ENCODE results near the gene BAG5.

Gene BAG5

DNA sequence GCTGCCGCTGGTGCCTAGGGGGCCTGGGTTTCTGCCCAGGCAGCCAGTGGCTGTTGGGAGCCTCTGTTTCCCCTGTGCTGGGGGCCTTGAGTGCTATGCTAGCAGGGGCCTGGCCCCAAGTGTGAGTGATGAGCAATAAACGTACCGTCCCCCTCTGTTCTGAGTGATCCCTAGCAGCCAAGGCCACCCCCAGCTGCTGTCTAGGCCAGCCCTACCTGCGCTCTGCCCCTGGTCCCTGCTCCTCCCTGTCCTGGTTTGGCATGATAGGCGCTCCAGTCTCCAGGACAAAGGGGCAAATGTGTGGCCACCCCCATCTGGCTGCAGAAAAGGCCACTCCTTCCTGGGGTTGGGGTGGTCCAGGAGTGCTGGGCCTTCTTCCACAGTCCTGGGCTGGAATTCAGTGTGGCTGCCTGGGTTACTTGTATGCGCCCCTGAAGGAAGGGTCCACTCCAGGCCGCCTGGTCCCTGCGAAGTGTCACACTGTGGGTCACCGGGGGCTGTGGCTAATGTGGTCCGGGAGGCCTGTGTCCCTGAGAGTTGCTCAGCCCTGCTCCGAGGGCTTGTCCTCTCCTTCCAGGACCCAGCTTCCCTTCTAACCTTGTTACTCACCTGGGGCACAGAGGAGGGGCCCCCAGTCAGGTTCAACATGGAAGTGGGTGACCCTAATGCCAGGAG, 26.4 kb downstream of the BAG5 start:
- Histone ChIP-seq H4K8ac (ENCODE audit: low read depth, low read length) (no peak overlapping the region), H3K9me3 (replicated peaks in 1 of 2; ENCODE audit: control insufficient read depth in 2 of 2, insufficient read depth in 1 of 2, low read depth in 1 of 2, low read length in 2 of 2) (peaks cover 0 to 3% of the 10 kb centered on the region in 2 donors), H3K4ac (ENCODE audit: low read length) (no peak overlapping the region), H3K18ac (ENCODE audit: low read length) (no peak overlapping the region), H3K4me2 (ENCODE audit: insufficient read depth, low read length, poor library complexity, severe bottlenecking) (no peak overlapping the region), H3K36me3 (replicated peaks in 1 of 2; ENCODE audit: control insufficient read depth in 2 of 2, insufficient read depth in 2 of 2, low read length in 2 of 2) (peaks cover 4 to 13% of the 10 kb centered on the region in 2 donors), H3K27ac (replicated peaks; ENCODE audit: low read length) (no peak overlapping the region), H3K4me1 (ENCODE audit: control insufficient read depth in 2 of 2, insufficient read depth in 1 of 2, low read depth in 1 of 2, low read length in 2 of 2) (peaks cover 6 to 23% of the 10 kb centered on the region in 2 donors), H3K27me3 (ENCODE audit: control insufficient read depth in 3 of 3, insufficient read depth in 3 of 3, low read depth in 1 of 3, low read length in 3 of 3) (no peaks in the 10 kb centered on the region), H3K9ac (ENCODE audit: low read depth, low read length, poor library complexity) (no peak overlapping the region), H3K23ac (ENCODE audit: low read depth, low read length, poor library complexity) (no peak overlapping the region), H2BK5ac (ENCODE audit: low read length) (no peak overlapping the region), H3K14ac (ENCODE audit: low read length) (no peak overlapping the region), H2AK5ac (ENCODE audit: low read depth, low read length) (no peak overlapping the region), H2AFZ (ENCODE audit: low read length) (no peak overlapping the region), H4K91ac (ENCODE audit: low read depth, low read length, poor library complexity) (no peak overlapping the region), H2BK12ac (ENCODE audit: low read length) (no peak overlapping the region), H3K4me3 (ENCODE audit: low read length in 2 of 2) (no peak overlapping the region), H3K79me1 (ENCODE audit: low read depth, low read length) (peaks cover 2% of the 10 kb centered on the region), H2BK15ac (ENCODE audit: low read length) (no peak overlapping the region), H2BK120ac (ENCODE audit: low read depth, low read length) (no peak overlapping the region)
- no CpG with 5 or more reads among the region's 11 CpGs for WGBS, 2 donors (ENCODE audit: extremely low coverage in 2 of 2, insufficient read length in 2 of 2, insufficient replicate concordance in 1 of 2)
- no peak for DNase-seq (ENCODE audit: low spot score)

DNA sequence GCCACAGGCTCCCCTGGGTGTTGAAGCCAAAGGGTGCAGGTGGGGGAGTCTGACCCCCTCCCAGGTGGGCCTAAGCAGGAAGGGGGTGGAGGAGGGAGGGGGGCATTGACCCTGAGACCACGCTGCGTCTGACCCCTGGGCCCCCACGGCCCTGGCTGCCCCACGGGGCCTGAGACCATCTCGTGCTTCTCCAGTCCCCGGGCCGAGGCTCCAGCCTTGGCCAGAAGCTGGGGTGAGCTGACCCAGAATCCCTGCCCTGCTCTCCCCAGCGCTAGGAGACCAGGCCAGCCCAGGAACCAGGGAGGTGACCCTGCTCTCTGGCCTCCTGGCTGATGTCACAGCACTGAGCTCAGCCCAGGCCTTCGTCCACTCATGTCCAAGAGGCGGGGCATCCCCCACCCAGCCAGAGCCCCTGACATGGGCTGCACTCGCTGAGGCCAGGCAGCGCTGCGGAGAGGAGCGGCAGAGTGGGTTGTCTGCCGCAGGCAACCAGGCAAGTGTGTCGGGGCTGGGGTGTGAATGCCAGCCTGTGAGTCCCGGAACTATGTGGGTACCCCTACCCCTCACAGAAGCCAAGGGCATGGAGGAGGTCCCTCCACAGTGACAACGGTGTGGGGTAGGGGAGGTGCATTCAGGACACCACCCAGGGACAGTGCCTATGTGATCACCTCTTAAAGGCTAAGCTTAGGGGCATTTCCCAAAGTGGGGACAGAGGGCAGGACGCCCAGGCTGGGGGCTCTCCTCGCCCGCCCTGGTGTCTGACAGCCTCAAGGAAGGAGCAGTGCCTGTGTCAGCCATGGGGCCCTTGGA, 27.2 kb downstream of the BAG5 start:
- H3K14ac ChIP-seq (ENCODE audit: low read length), result no peak overlapping the region
- no peak overlapping the region for H2BK120ac ChIP-seq (ENCODE audit: low read depth, low read length)
- DNase-seq (ENCODE audit: low spot score), result no peak
- H3K23ac ChIP-seq (ENCODE audit: low read depth, low read length, poor library complexity), result no peak overlapping the region
- peaks cover 1 to 18% of the 10 kb centered on the region in 2 donors for H3K4me1 ChIP-seq (ENCODE audit: control insufficient read depth in 2 of 2, insufficient read depth in 1 of 2, low read depth in 1 of 2, low read length in 2 of 2)
- H2BK15ac ChIP-seq (ENCODE audit: low read length), result no peak overlapping the region
- no peak overlapping the region for H4K91ac ChIP-seq (ENCODE audit: low read depth, low read length, poor library complexity)
- no CpG with 5 or more reads among the region's 21 CpGs for WGBS, 2 donors (ENCODE audit: extremely low coverage in 2 of 2, insufficient read length in 2 of 2, insufficient replicate concordance in 1 of 2)
- no peak overlapping the region for H3K4me3 ChIP-seq (ENCODE audit: low read length in 2 of 2)
- H4K8ac ChIP-seq (ENCODE audit: low read depth, low read length), result no peak overlapping the region
- no peak overlapping the region for H3K4ac ChIP-seq (ENCODE audit: low read length)
- H3K9ac ChIP-seq (ENCODE audit: low read depth, low read length, poor library complexity), result peak overlapping the region; percentile 53
- H2AK5ac ChIP-seq (ENCODE audit: low read depth, low read length), result no peak overlapping the region
- H3K4me2 ChIP-seq (ENCODE audit: insufficient read depth, low read length, poor library complexity, severe bottlenecking), result no peak overlapping the region
- H3K27me3 ChIP-seq (ENCODE audit: control insufficient read depth in 3 of 3, insufficient read depth in 3 of 3, low read depth in 1 of 3, low read length in 3 of 3), result no peaks in the 10 kb centered on the region
- H3K9me3 ChIP-seq (replicated peaks in 1 of 2; ENCODE audit: control insufficient read depth in 2 of 2, insufficient read depth in 1 of 2, low read depth in 1 of 2, low read length in 2 of 2), result peaks cover 0 to 3% of the 10 kb centered on the region in 2 donors
- no peak overlapping the region for H3K18ac ChIP-seq (ENCODE audit: low read length)
- no peak overlapping the region for H2AFZ ChIP-seq (ENCODE audit: low read length)
- no peak overlapping the region for H2BK5ac ChIP-seq (ENCODE audit: low read length)
- H3K79me1 ChIP-seq (ENCODE audit: low read depth, low read length), result peaks cover 4% of the 10 kb centered on the region
- H3K27ac ChIP-seq (replicated peaks; ENCODE audit: low read length), result no peak overlapping the region
- peak overlapping the region; percentile 30 for H2BK12ac ChIP-seq (ENCODE audit: low read length)
- H3K36me3 ChIP-seq (replicated peaks in 1 of 2; ENCODE audit: control insufficient read depth in 2 of 2, insufficient read depth in 2 of 2, low read length in 2 of 2), result peaks cover 4 to 20% of the 10 kb centered on the region in 2 donors

DNA sequence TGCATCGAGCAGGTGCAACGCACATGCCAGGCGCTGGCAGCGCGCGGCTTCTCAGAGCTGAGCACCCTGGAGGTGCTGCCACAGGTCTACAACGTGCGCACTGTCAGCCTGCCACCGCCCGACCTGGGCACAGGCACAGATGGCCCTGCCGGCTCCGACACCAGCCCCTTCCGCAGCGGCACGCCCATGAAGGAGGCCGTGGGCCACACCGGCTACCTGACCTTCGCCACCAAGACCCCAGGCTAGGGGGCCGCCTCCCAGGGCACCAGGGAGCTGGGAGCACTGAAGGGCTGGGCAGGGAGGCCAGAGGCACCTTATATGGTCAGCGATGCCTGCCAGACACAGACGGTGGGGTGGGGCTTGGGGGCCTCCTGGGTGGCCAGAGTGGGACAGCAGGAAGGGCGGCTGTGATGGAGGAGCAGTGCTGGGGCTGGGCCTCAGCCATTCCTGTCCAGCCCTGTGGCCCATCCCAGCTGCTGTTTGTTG, 27.8 kb downstream of the BAG5 start:
- Histone ChIP-seq H2BK12ac (ENCODE audit: low read length) (no peak overlapping the region), H3K27me3 (ENCODE audit: control insufficient read depth in 3 of 3, insufficient read depth in 3 of 3, low read depth in 1 of 3, low read length in 3 of 3) (no peaks in the 10 kb centered on the region), H4K91ac (ENCODE audit: low read depth, low read length, poor library complexity) (no peak overlapping the region), H3K79me1 (ENCODE audit: low read depth, low read length) (peaks cover 9% of the 10 kb centered on the region), H4K8ac (ENCODE audit: low read depth, low read length) (no peak overlapping the region), H2BK120ac (ENCODE audit: low read depth, low read length) (no peak overlapping the region), H3K9me3 (replicated peaks in 1 of 2; ENCODE audit: control insufficient read depth in 2 of 2, insufficient read depth in 1 of 2, low read depth in 1 of 2, low read length in 2 of 2) (peaks cover 0 to 3% of the 10 kb centered on the region in 2 donors), H3K18ac (ENCODE audit: low read length) (no peak overlapping the region), H3K4ac (ENCODE audit: low read length) (no peak overlapping the region), H3K4me2 (ENCODE audit: insufficient read depth, low read length, poor library complexity, severe bottlenecking) (no peak overlapping the region), H3K36me3 (replicated peaks in 1 of 2; ENCODE audit: control insufficient read depth in 2 of 2, insufficient read depth in 2 of 2, low read length in 2 of 2) (peaks cover 4 to 23% of the 10 kb centered on the region in 2 donors), H3K4me1 (ENCODE audit: control insufficient read depth in 2 of 2, insufficient read depth in 1 of 2, low read depth in 1 of 2, low read length in 2 of 2) (peaks cover 3 to 20% of the 10 kb centered on the region in 2 donors), H3K23ac (ENCODE audit: low read depth, low read length, poor library complexity) (no peak overlapping the region), H3K14ac (ENCODE audit: low read length) (no peak overlapping the region), H3K27ac (replicated peaks; ENCODE audit: low read length) (no peak overlapping the region), H3K4me3 (ENCODE audit: low read length in 2 of 2) (no peak overlapping the region), H2BK5ac (ENCODE audit: low read length) (no peak overlapping the region), H2BK15ac (ENCODE audit: low read length) (no peak overlapping the region), H3K9ac (ENCODE audit: low read depth, low read length, poor library complexity) (no peak overlapping the region), H2AK5ac (ENCODE audit: low read depth, low read length) (peak overlapping the region; percentile 56), H2AFZ (ENCODE audit: low read length) (no peak overlapping the region)
- WGBS, 2 donors (ENCODE audit: extremely low coverage in 2 of 2, insufficient read length in 2 of 2, insufficient replicate concordance in 1 of 2), result no CpG with 5 or more reads among the region's 22 CpGs
- no peak for DNase-seq (ENCODE audit: low spot score)

DNA sequence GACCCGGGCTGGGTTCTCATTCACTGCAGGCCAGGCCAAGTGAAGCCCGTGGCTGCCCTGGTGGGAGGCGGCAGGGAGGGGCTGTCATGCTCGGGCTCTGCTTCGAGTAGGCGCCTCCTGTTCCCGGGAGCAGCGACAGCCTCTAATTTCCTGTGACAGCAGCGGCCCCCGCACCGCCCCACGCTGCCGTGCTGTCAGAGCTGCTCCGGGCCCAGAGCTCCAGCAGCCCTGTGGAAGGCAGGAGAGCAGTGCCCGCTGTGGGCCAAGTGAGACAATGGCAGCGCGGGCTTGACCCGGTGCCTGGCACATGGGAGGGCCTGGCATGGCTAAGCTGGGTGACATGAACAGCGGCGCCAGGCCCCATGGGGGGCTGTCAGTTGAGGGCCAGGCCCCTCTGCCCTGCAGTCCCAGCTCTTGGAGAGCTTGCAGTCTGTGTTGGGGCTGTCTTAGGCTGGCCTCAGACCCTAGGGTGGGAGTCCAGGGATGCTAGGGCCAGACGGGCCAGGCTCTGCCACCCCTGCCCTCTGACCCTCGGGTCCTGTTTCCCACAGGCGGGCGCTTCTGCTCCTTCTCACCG, 28.4 kb downstream of the BAG5 start:
- no peak overlapping the region for H3K4me3 ChIP-seq (ENCODE audit: low read length in 2 of 2)
- H3K9ac ChIP-seq (ENCODE audit: low read depth, low read length, poor library complexity), result no peak overlapping the region
- peaks cover 14% of the 10 kb centered on the region for H3K79me1 ChIP-seq (ENCODE audit: low read depth, low read length)
- no peak overlapping the region for H4K91ac ChIP-seq (ENCODE audit: low read depth, low read length, poor library complexity)
- no peak overlapping the region for H2BK12ac ChIP-seq (ENCODE audit: low read length)
- no peaks in the 10 kb centered on the region for H3K27me3 ChIP-seq (ENCODE audit: control insufficient read depth in 3 of 3, insufficient read depth in 3 of 3, low read depth in 1 of 3, low read length in 3 of 3)
- H4K8ac ChIP-seq (ENCODE audit: low read depth, low read length), result no peak overlapping the region
- H3K36me3 ChIP-seq (replicated peaks in 1 of 2; ENCODE audit: control insufficient read depth in 2 of 2, insufficient read depth in 2 of 2, low read length in 2 of 2), result peaks cover 4 to 23% of the 10 kb centered on the region in 2 donors
- H3K18ac ChIP-seq (ENCODE audit: low read length), result no peak overlapping the region
- no peak overlapping the region for H3K4ac ChIP-seq (ENCODE audit: low read length)
- no peak overlapping the region for H2AFZ ChIP-seq (ENCODE audit: low read length)
- H2AK5ac ChIP-seq (ENCODE audit: low read depth, low read length), result peak overlapping the region; percentile 56
- no peak for DNase-seq (ENCODE audit: low spot score)
- no peak overlapping the region for H3K23ac ChIP-seq (ENCODE audit: low read depth, low read length, poor library complexity)
- H3K4me1 ChIP-seq (ENCODE audit: control insufficient read depth in 2 of 2, insufficient read depth in 1 of 2, low read depth in 1 of 2, low read length in 2 of 2), result peaks cover 6 to 22% of the 10 kb centered on the region in 2 donors
- no peak overlapping the region for H2BK120ac ChIP-seq (ENCODE audit: low read depth, low read length)
- no CpG with 5 or more reads among the region's 25 CpGs for WGBS, 2 donors (ENCODE audit: extremely low coverage in 2 of 2, insufficient read length in 2 of 2, insufficient replicate concordance in 1 of 2)
- no peak overlapping the region for H2BK5ac ChIP-seq (ENCODE audit: low read length)
- H3K9me3 ChIP-seq (replicated peaks in 1 of 2; ENCODE audit: control insufficient read depth in 2 of 2, insufficient read depth in 1 of 2, low read depth in 1 of 2, low read length in 2 of 2), result peaks cover 0 to 3% of the 10 kb centered on the region in 2 donors
- no peak overlapping the region for H2BK15ac ChIP-seq (ENCODE audit: low read length)
- H3K4me2 ChIP-seq (ENCODE audit: insufficient read depth, low read length, poor library complexity, severe bottlenecking), result no peak overlapping the region
- H3K14ac ChIP-seq (ENCODE audit: low read length), result no peak overlapping the region
- H3K27ac ChIP-seq (replicated peaks; ENCODE audit: low read length), result no peak overlapping the region

Data from neuronal stem cell (in vitro differentiated cells).